ENCODE measurements around the gene USP7. TPM values are rescaled to one million over a fixed set of nuclear protein-coding genes. Genes with fewer than 3 reads are reported as not detected.

USP7 gene
- total RNA-seq, 1 donor from 2014 or later: 87.5 TPM

DNA sequence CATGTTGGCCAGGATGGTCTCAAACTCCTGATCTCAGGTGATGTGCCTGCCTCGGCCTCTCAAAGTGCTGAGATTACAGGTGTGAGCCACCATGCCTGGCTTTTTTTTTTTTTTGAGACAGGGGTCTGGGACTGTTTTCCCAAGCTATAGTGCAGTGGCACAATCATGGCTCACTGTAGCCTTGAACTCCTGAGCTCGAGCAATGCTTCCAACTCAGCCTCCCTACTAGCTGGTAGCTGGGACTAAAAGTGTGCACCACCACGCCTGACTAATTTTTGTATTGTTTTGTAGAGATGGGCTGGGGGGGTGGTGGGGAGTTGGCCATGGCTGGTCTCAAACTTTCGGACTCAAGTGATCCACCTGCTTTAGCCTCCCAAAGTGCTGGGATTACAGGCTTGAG lies 36.1 kb upstream of the USP7 start:
- no peaks in the 10 kb centered on the region for H3K4me1 ChIP-seq
- ATAC-seq: no peak
- no peaks in the 10 kb centered on the region for H3K9me3 ChIP-seq
- no peaks in the 10 kb centered on the region for H3K36me3 ChIP-seq
- intact Hi-C loops (cut with DNase I): no loop called here
- TF ChIP-seq, protein P1, sequence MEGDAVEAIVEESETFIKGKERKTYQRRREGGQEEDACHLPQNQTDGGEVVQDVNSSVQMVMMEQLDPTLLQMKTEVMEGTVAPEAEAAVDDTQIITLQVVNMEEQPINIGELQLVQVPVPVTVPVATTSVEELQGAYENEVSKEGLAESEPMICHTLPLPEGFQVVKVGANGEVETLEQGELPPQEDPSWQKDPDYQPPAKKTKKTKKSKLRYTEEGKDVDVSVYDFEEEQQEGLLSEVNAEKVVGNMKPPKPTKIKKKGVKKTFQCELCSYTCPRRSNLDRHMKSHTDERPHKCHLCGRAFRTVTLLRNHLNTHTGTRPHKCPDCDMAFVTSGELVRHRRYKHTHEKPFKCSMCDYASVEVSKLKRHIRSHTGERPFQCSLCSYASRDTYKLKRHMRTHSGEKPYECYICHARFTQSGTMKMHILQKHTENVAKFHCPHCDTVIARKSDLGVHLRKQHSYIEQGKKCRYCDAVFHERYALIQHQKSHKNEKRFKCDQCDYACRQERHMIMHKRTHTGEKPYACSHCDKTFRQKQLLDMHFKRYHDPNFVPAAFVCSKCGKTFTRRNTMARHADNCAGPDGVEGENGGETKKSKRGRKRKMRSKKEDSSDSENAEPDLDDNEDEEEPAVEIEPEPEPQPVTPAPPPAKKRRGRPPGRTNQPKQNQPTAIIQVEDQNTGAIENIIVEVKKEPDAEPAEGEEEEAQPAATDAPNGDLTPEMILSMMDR (IDR thresholded peaks at IDR 0.05): no peak
- H3K4me3 ChIP-seq: no peak overlapping the region
- DNase-seq: no peak
- no peak overlapping the region for H3K27ac ChIP-seq
- no peaks in the 10 kb centered on the region for H3K27me3 ChIP-seq

GRCh38 chr16:8998108-8998507 lies 34.4 kb upstream of the USP7 start:
- DNase-seq: no peak
- intact Hi-C loops (cut with DNase I): no loop called here

DNA sequence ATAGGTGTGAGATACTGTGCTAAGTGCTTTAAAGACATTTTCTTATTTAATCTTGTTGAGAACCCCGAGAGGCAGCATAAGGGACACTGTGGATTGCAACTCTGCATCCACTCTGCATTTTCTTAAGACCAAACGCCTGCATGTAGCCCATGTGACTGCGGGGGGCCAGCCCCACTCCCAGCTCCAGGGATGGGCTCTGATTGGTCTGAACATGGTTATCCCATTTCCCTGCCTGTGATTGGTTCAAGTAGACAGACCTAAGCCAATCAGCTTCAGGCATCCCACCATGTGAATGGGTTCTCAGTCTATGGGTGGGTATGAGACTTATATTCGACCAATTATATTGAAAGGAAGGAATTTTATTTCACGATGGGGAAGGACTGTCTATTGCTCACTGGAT lies 33.2 kb upstream of the USP7 start:
- no peaks in the 10 kb centered on the region for H3K36me3 ChIP-seq
- ATAC-seq: no peak
- TF ChIP-seq, protein P1 (IDR thresholded peaks at IDR 0.05): no peak

More at GRCh38 chr16:8998108-8998507, 34.4 kb upstream of the USP7 start:
- Histone ChIP-seq H3K27me3 (no peaks in the 10 kb centered on the region), H3K36me3 (no peaks in the 10 kb centered on the region), H3K9me3 (no peaks in the 10 kb centered on the region), H3K4me1 (no peaks in the 10 kb centered on the region), H3K4me3 (no peak overlapping the region), H3K27ac (no peak overlapping the region)
- no peak for ATAC-seq
- TF ChIP-seq, protein P1 (IDR thresholded peaks at IDR 0.05): no peak

DNA sequence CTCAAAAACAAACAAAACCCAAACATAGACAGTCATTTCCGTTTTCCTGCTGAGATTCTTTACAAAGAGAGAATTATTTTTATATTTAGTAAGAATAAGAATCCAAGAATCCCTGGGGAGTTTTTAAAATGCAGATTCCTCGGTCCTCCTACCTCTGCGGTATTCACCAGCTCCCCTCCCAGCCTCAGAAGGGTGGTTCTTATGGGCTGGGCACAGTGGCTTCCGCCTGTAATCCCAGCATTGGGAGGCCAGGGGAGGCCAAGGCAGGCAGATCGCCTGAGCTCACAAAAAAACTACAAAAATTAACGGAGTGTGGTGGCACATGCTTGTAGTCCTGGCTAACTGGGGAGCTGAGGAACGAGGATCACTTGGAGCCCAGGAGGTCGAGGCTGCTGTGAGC lies 26.7 kb upstream of the USP7 start:
- Histone ChIP-seq H3K4me3 (no peak overlapping the region), H3K27me3 (no peaks in the 10 kb centered on the region), H3K36me3 (no peaks in the 10 kb centered on the region), H3K4me1 (no peaks in the 10 kb centered on the region), H3K9me3 (no peaks in the 10 kb centered on the region), H3K27ac (no peak overlapping the region)
- DNase-seq: no peak
- TF ChIP-seq, protein P1 (IDR thresholded peaks at IDR 0.05): no peak
- intact Hi-C loops (cut with DNase I): no loop called here
- no peak for ATAC-seq

More for the DNA sequence above, 33.2 kb upstream of the USP7 start:
- Histone ChIP-seq H3K4me1 (no peaks in the 10 kb centered on the region), H3K9me3 (no peaks in the 10 kb centered on the region), H3K27me3 (no peaks in the 10 kb centered on the region), H3K27ac (no peak overlapping the region), H3K4me3 (no peak overlapping the region)
- no peak for DNase-seq
- intact Hi-C loops (cut with DNase I): no loop called here

DNA sequence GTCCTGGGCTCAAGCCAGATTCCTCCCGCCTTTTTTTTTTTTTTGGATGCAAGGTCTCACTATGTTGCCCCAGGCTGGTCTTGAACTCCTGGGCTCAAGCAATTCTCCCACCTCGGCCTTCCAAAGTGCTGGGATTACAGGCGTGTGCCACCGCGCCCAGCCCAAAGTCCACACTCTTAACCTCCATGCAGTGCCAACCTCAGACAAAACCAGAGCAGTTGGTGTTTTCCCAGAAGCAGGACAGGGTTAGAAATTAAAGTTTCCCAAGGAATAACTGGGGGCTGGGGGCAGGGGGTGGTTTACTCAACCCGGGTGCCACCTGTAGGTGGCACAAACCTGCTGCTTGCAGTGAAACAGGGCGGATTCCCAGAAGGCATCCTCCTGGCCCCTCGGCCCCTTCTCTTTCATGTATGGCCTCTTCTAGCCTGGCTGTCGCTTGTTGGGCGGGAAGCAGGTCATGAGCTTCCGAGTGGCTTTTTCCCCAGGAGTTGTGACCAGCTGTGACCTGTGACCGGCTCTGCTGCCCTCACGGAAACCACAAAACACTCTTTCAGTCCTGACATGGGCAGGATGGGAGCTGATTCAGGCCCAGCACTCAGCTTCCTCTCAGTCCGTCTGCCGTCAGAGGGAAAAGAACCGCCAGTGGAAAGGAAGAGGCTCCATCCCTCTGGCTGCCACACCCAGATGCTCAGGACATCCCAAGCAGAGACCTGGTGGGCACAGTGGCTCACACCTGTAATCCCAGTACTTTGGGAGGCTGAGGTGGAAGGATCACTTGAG lies 25.6 kb upstream of the USP7 start:
- H3K27ac ChIP-seq: no peak overlapping the region
- DNase-seq (no peak), ATAC-seq (no peak)
- TF ChIP-seq, protein P1 (IDR thresholded peaks at IDR 0.05): no peak
- no peaks in the 10 kb centered on the region for H3K4me1 ChIP-seq
- no peaks in the 10 kb centered on the region for H3K27me3 ChIP-seq
- no peaks in the 10 kb centered on the region for H3K36me3 ChIP-seq
- intact Hi-C loops (cut with DNase I): no loop called here
- no peak overlapping the region for H3K4me3 ChIP-seq
- H3K9me3 ChIP-seq: no peaks in the 10 kb centered on the region

All from upper lobe of right lung (tissue), 1 donor.